Endodermal cell (in vitro differentiated cells): ENCODE results near the gene EDN2. TPM values are rescaled to one million over a fixed set of nuclear protein-coding genes. Genes with fewer than 3 reads are reported as not detected.
A peak's percentile ranks its signal among the peaks of the same experiment; 100 is the strongest.

ENCODE experiments used
- DNase-seq: peaks from one replicate; pipeline ENCODE4 v3.0.0-alpha.2; 2017
- H3K27ac ChIP-seq: 2 replicates; pipeline ENCODE4 v1.5.1; 2013; ENCODE audit warnings: mild to moderate bottlenecking, low read depth, low read length, moderate library complexity
- H3K27me3 ChIP-seq: 2 replicates; pipeline ENCODE4 v1.6.1; 2013; ENCODE audit warnings: mild to moderate bottlenecking, low read length, moderate library complexity; ENCODE audit not compliant: insufficient read depth, control insufficient read depth, poor library complexity, severe bottlenecking
- H3K36me3 ChIP-seq: 2 replicates; pipeline ENCODE4 v1.7.0; 2013; ENCODE audit warnings: mild to moderate bottlenecking, low read length, moderate library complexity; ENCODE audit not compliant: control insufficient read depth, insufficient read depth
- H3K4me1 ChIP-seq: one replicate; pipeline ENCODE4 v1.7.0; 2013; ENCODE audit warnings: low read length; ENCODE audit not compliant: control insufficient read depth, insufficient read depth
- H3K4me3 ChIP-seq: 2 replicates; pipeline ENCODE4 v1.5.1; 2013; ENCODE audit warnings: mild to moderate bottlenecking, low read length, moderate library complexity
- H3K9ac ChIP-seq: 2 replicates; pipeline ENCODE4 v1.6.1; 2013; ENCODE audit warnings: mild to moderate bottlenecking, low read length, moderate library complexity; ENCODE audit not compliant: poor library complexity, severe bottlenecking; ENCODE audit errors: extremely low read depth
- H3K9me3 ChIP-seq: 2 replicates; pipeline ENCODE4 v1.6.1; 2013; ENCODE audit warnings: mild to moderate bottlenecking, low read length, moderate library complexity; ENCODE audit not compliant: control insufficient read depth
- H3K27ac Mint-ChIP-seq: 2 replicates; pipeline ENCODE4 v1.8.0; 2020; ENCODE audit warnings: mixed read lengths
- H3K27me3 Mint-ChIP-seq: 2 replicates; pipeline ENCODE4 v1.8.0; 2021; ENCODE audit warnings: mild to moderate bottlenecking, mixed read lengths; ENCODE audit not compliant: insufficient read depth
- H3K36me3 Mint-ChIP-seq: 2 replicates; pipeline ENCODE4 v1.8.0; 2020; ENCODE audit warnings: low read depth, mixed read lengths
- H3K4me1 Mint-ChIP-seq: 2 replicates; pipeline ENCODE4 v1.8.0; 2020; ENCODE audit warnings: mixed read lengths
- H3K4me3 Mint-ChIP-seq: 2 replicates; pipeline ENCODE4 v1.8.0; 2020; ENCODE audit warnings: mild to moderate bottlenecking, moderate library complexity, mixed read lengths
- H3K9me3 Mint-ChIP-seq: 2 replicates; pipeline ENCODE4 v1.8.0; 2020; ENCODE audit warnings: mild to moderate bottlenecking, mixed read lengths
- WGBS, 2 experiments: methylation state at CpG; one replicate each; pipeline versions ENCODE4 v1.1.5 to v1.1.7; 2013; ENCODE audit warnings: missing lambda C conversion rate in 2 of 2, mixed read lengths in 1 of 2; ENCODE audit not compliant: insufficient coverage in 1 of 2, insufficient read length in 1 of 2; 5-methylcytosine and 5-hydroxymethylcytosine counted together
- total RNA-seq, 2 donors: library from RNA; stranded (reverse); fragmentation: NEBNext Ultra II Directional in 1 of 2; extraction: Animal tissue kit (Norgen Biotek cat#: 25700) in 1 of 2; gene quantifications; 2 replicates in 1 of 2; 3 replicates in 1 of 2; pipeline ENCODE4 v1.2.1, GENCODE V29; 2021
- TF ChIP-seq, protein P1 (sequence below): fragments of 200-600 bp; sonication (generic); conservative IDR thresholded peaks from 2 replicates; pipeline ENCODE4 v1.5.0; 2021; ENCODE audit warnings: antibody characterized with exemption, mild to moderate bottlenecking

The EDN2 gene
- total RNA-seq, 2 donors from 2014 or later, result not detected

GRCh38 chr1:41508290-41508689 lies 23.8 kb upstream of the EDN2 start:
- no peaks in the 10 kb centered on the region for H3K9me3 ChIP-seq
- Mint-ChIP-seq H3K4me3 (no peak overlapping the region), H3K4me1 (peaks cover 15% of the 10 kb centered on the region), H3K9me3 (no peaks in the 10 kb centered on the region), H3K36me3 (no peaks in the 10 kb centered on the region), H3K27ac (no peak overlapping the region), H3K27me3 (no peaks in the 10 kb centered on the region)
- no peak overlapping the region for H3K9ac ChIP-seq
- H3K4me3 ChIP-seq, result no peak overlapping the region
- H3K4me1 ChIP-seq, result peaks cover 2% of the 10 kb centered on the region
- TF ChIP-seq, protein P1, sequence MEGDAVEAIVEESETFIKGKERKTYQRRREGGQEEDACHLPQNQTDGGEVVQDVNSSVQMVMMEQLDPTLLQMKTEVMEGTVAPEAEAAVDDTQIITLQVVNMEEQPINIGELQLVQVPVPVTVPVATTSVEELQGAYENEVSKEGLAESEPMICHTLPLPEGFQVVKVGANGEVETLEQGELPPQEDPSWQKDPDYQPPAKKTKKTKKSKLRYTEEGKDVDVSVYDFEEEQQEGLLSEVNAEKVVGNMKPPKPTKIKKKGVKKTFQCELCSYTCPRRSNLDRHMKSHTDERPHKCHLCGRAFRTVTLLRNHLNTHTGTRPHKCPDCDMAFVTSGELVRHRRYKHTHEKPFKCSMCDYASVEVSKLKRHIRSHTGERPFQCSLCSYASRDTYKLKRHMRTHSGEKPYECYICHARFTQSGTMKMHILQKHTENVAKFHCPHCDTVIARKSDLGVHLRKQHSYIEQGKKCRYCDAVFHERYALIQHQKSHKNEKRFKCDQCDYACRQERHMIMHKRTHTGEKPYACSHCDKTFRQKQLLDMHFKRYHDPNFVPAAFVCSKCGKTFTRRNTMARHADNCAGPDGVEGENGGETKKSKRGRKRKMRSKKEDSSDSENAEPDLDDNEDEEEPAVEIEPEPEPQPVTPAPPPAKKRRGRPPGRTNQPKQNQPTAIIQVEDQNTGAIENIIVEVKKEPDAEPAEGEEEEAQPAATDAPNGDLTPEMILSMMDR, result no peak
- no peak for DNase-seq
- H3K27ac ChIP-seq, result no peak overlapping the region
- 75 to 81% methylated on average over 2 of the region's 2 CpGs for WGBS, 2 experiments
- no peaks in the 10 kb centered on the region for H3K36me3 ChIP-seq
- no peaks in the 10 kb centered on the region for H3K27me3 ChIP-seq

DNA sequence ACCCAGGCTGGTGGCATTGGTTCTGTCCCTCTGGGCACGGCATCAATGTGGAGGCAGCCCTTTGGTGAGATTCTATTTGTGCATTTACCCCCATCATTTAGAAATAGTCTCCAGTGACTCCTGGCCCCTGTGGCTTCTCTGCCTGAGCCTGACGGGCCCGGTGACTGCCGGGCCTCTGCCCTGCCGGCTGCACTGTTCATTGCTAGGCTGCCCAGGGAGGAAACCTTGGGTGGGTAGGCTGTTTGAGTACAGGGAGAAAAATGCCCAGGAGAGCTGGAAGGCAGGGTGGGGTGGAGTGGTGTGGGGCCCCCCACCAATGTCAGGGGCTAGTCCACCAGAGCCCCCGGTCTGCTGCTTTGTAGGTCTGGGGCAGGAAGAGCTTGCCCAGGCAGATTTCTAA lies 23.4 kb upstream of the EDN2 start:
- no peaks in the 10 kb centered on the region for H3K36me3 Mint-ChIP-seq
- no peaks in the 10 kb centered on the region for H3K9me3 Mint-ChIP-seq
- no peaks in the 10 kb centered on the region for H3K36me3 ChIP-seq
- WGBS, 2 experiments, result 71 to 95% methylated on average over 1 to 6 of the region's 6 CpGs
- peaks cover 15% of the 10 kb centered on the region for H3K4me1 Mint-ChIP-seq
- H3K9me3 ChIP-seq, result no peaks in the 10 kb centered on the region
- no peak overlapping the region for H3K27ac ChIP-seq
- H3K27me3 Mint-ChIP-seq, result no peaks in the 10 kb centered on the region
- no peaks in the 10 kb centered on the region for H3K27me3 ChIP-seq
- TF ChIP-seq, protein P1, result no peak
- no peak overlapping the region for H3K27ac Mint-ChIP-seq
- no peak overlapping the region for H3K4me3 ChIP-seq
- no peak for DNase-seq
- H3K4me3 Mint-ChIP-seq, result no peak overlapping the region
- peaks cover 2% of the 10 kb centered on the region for H3K4me1 ChIP-seq
- no peak overlapping the region for H3K9ac ChIP-seq

GRCh38 chr1:41507110-41507720 lies 22.7 kb upstream of the EDN2 start:
- Mint-ChIP-seq H3K4me1 (peaks cover 15% of the 10 kb centered on the region), H3K36me3 (no peaks in the 10 kb centered on the region), H3K9me3 (no peaks in the 10 kb centered on the region), H3K27me3 (no peaks in the 10 kb centered on the region), H3K27ac (no peak overlapping the region), H3K4me3 (no peak overlapping the region)
- peak; percentile 56 for DNase-seq
- Histone ChIP-seq H3K27me3 (no peaks in the 10 kb centered on the region), H3K4me1 (peaks cover 2% of the 10 kb centered on the region), H3K9ac (no peak overlapping the region), H3K36me3 (no peaks in the 10 kb centered on the region), H3K9me3 (no peaks in the 10 kb centered on the region), H3K27ac (no peak overlapping the region), H3K4me3 (no peak overlapping the region)
- TF ChIP-seq, protein P1, result peak; percentile 12
- WGBS, 2 experiments, result 86 to 87% methylated on average over 5 to 13 of the region's 13 CpGs
